Stimulated activated CD4-positive, alpha-beta T cell treated with anti-CD3 and anti-CD28 coated beads, Interleukin-1b, Interleukin-23, amount 100 ng/mL, for 48 hours (primary cell): ENCODE measurements around the gene CEP57L1.
"Not testable (repeated sequence)": the region's sequence is repeated elsewhere in the genome, so short reads cannot be mapped to it uniquely, and the experiment has no call there.

ENCODE experiments used
- DNase-seq: peaks from one replicate; pipeline ENCODE4 v3.0.0-alpha.2; 2020

CEP57L1 gene

GRCh38 chr6:109075934-109076333 lies 19.4 kb upstream of the CEP57L1 start:
- DNase-seq, result no peak

DNA sequence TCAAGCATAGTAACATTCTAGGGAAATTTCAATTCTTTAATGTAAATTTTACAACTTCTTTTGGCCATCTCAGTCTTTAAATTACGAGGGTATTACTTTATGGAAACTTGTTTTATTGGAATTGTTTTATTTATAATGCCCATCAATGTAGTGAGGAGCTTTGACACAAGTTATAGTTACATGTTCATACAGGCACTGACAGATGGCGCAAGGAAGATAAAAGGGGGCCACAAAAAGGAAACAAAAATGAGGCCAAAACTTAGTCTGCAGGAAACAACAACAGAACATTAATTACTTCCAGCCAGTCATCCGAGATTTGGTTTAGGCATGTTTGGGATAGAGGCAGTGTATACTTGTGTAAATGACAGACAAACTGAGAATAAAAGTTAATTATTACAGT lies 18.9 kb upstream of the CEP57L1 start:
- DNase-seq, result no peak

GRCh38 chr6:109079981-109080380 lies 15.3 kb upstream of the CEP57L1 start:
- no peak for DNase-seq

- no peak for DNase-seq
Observed at GRCh38 chr6:109081026-109081425, 14.3 kb upstream of the CEP57L1 start.

DNA sequence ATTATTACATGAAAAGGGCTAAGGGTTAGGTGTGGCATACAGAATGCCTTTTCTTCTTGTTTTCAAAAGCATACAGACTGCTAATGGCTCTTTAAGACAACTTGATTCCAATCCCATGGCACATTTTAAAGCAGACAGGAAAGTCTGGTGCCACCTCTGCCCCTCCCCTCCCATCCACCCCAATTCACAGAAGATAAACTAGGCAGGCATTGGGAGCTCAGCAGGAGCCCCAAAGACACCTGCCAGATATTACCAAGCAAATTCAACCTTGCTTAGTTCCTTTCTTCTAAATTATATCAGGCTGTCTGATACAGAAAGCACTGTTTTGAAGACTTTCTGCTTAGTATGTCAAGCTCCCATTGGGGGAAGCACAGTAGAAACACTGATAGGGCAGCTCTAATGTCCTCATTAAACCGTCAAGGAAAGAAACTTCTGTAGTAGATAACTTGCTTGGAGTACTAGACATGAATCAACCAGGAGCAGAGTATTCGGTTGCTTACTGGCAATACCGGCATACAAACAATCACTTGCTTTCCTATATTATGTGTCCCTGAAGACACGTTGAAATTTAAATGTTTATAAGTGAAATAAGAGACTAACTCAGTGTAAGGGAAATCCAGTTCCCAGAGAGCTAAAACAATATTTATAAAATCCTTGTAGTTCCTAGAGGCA lies 13.7 kb upstream of the CEP57L1 start:
- no peak for DNase-seq

DNA sequence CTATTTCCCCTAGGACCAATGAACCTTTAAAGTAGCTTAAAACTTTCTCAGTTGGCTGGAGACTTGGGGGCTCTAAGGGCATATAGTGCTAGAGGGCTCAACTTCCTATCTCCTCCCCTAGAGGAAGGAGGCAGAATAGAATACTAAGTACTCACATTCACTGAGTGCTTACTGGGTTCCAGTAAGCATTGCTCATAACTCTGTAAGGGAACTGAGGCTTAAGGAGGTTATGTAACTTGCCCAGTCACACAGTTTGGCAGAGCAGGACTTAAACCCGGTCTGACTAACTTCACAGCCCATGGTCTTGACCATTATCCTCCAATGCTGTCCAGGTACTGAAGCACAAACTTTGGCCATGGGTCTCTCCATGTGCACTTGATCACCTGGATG lies 13.1 kb upstream of the CEP57L1 start:
- no peak for DNase-seq

GRCh38 chr6:109083657-109084056 lies 11.7 kb upstream of the CEP57L1 start:
- no peak for DNase-seq

DNA sequence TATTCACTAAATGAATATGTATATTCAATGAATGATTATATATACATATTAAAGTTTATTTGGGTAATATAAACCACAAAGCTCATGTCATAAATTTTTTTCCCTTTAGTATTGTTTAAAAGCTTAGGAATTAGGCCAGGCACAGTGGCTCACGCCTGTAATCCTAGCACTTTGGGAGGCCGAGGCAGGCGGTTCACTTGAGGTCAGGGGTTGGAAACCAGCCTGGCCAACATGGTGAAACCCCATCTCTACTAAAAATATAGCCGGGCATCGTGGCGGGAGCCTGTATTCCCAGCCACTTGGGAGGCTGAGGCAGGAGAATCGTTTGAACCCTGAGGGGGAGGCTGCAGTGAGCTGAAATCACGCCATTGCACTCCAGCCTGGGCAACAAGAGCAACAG lies 11.2 kb upstream of the CEP57L1 start:
- DNase-seq, result not testable (repeated sequence)

GRCh38 chr6:109087661-109088264 lies 7.5 kb upstream of the CEP57L1 start:
- no peak for DNase-seq

GRCh38 chr6:109088995-109089394 lies 6.3 kb upstream of the CEP57L1 start:
- DNase-seq, result no peak

DNA sequence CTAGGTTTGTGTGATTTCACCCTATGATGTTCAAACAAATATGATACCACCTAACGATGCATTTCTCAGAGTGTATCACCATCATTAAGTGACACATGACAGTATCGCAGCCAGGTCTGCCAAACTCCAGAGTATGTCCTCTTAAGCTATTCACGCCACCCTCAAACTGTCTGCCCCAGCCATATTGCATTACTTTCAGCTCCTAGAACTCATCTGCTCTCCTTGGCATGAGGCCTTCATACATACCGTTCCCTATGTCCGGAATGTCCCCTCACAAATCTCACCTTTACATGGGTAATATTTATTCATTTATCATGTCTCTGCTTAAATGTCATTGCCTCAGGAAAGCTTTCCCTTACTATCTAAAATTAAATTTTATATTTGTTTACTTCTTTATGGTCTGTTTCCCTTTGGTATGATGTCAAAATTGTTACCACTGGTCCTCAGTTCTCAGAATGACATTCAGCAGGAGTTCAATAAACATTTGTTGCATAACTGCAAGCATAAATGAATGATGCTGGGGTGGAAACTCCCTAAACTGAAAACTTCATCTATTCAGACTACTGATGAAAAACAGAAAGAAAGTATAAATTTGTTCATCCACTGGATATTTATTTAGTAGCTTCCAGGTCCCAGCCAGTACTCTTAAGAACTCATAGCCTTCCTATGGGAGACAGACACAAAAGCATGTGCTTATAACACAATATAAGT lies 3.8 kb upstream of the CEP57L1 start:
- DNase-seq, result no peak

- no peak for DNase-seq
Observed at GRCh38 chr6:109092074-109092473, 3.2 kb upstream of the CEP57L1 start.

- DNase-seq, result no peak
Observed at GRCh38 chr6:109093732-109094415, 1.4 kb upstream of the CEP57L1 start.

DNA sequence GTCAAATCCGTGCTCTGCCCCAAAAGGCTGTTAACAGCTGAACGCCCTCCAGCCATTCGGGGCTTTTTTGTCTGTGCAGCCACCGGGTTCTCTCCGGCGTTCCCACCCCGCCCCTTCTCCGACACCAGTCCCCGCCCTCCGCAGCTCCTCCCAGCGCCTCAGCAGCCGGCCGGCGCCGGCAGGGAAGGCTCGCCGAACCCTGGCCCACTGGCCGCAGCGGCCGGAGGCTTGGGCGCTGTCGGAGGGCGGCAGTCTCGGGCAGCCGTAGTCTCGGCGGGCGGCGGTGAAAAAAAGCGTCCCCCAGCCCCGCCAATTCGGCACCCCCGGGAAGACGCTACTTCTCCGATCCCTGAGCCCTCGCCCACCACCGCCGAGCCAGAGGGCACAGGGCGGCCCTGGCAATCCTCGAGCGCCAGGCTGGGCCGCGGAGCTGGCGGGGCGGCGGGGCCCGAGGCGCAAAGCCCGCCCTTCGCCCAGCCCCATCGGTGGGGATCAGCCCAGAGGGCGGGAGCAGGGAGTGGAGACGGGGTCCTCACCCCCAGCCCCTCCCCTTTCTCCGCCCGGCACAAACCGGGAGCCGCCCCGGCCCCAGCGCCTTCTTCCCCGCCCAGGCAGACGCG lies 781 bp upstream of the CEP57L1 start, which contains the start of gene SESN1:
Gene SESN1 (minus strand): TSS at position 431 of the 620 bp plus-strand sequence. CDS start 773 bp downstream, outside the sequence.
- peak; percentile 84 for DNase-seq

- no peak for DNase-seq
Observed at GRCh38 chr6:109095835-109096084, 453 bp downstream of the CEP57L1 start.

- no peak for DNase-seq
Observed at GRCh38 chr6:109096208-109096607, 901 bp downstream of the CEP57L1 start.

GRCh38 chr6:109097661-109098060 lies 2.4 kb downstream of the CEP57L1 start:
- no peak for DNase-seq

- DNase-seq, result no peak
Observed at GRCh38 chr6:109102762-109103161, 7.5 kb downstream of the CEP57L1 start.

GRCh38 chr6:109103942-109104341 lies 8.6 kb downstream of the CEP57L1 start:
- no peak for DNase-seq

DNA sequence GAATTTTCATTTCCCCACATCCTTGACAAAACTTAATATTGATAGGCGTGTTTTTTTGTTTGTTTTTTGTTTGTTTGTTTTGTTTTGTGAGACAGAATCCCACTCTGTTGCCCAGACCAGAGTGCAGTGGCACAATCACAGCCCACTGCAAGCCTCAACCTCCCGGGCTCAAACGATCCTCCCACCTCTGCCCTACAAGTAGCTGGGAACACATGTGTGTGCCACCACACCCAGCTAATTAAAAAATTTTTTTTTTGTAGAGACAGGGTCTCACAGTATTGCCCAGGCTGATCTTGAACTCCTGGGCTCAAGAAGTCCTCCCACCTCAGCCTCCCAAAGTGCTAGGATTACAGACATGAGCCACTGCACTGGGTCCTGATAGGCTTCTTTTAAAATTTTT lies 9.2 kb downstream of the CEP57L1 start:
- no peak for DNase-seq

- DNase-seq, result no peak
Observed at GRCh38 chr6:109105681-109106080, 10.4 kb downstream of the CEP57L1 start.

- DNase-seq, result not testable (repeated sequence)
Observed at GRCh38 chr6:109109663-109110062, 14.4 kb downstream of the CEP57L1 start.

- not testable (repeated sequence) for DNase-seq
Observed at GRCh38 chr6:109112663-109113062, 17.4 kb downstream of the CEP57L1 start.
